Measurements from ENCODE around the gene DCPS. TPM values are rescaled to one million over a fixed set of nuclear protein-coding genes. Genes with fewer than 3 reads are reported as not detected.

The DCPS gene
- total and polyA plus RNA-seq, 4 donors, result 10.7 to 26.3 (median 20.4) TPM

- no peak overlapping the region for H3K4me3 ChIP-seq
- no peak for TF ChIP-seq CTCF (IDR thresholded peaks at IDR 0.05; ENCODE audit: control extremely low read depth, extremely low read depth)
- peak overlapping the region in 1 of 2 donors; percentile 86 for H3K27ac ChIP-seq (ENCODE audit: low read depth in 1 of 2, low read length in 1 of 2)
- WGBS, 2 donors, result 36 to 58% methylated on average over 8 of the region's 8 CpGs
- no peaks in the 10 kb centered on the region for H3K9me3 ChIP-seq (ENCODE audit: control insufficient read depth in 4 of 4, insufficient read depth in 3 of 4, low read length in 3 of 4)
- H3K27me3 ChIP-seq (ENCODE audit: control insufficient read depth in 3 of 3, insufficient read depth in 3 of 3, low read length in 2 of 3), result no peaks in the 10 kb centered on the region
- DNase-seq (peak in 2 of 3 donors; percentile 36 to 50), ATAC-seq (ENCODE audit: insufficient read depth, low FRiP score) (no peak)
- H3K4me1 ChIP-seq (ENCODE audit: control insufficient read depth in 5 of 5, insufficient read depth in 5 of 5, low read length in 5 of 5), result peaks cover 11 to 28% (median 26%) of the 10 kb centered on the region in 5 donors
- no peak overlapping the region for H3K9ac ChIP-seq (ENCODE audit: insufficient read depth in 1 of 2, low read length in 2 of 2)
- H3K36me3 ChIP-seq (ENCODE audit: control insufficient read depth in 4 of 4, insufficient read depth in 4 of 4, low read length in 4 of 4), result no peaks in the 10 kb centered on the region
Observed at GRCh38 chr11:126391970-126392632, 88.2 kb downstream of the DCPS start.

GRCh38 chr11:126392633-126393013 is 88.8 kb downstream of the DCPS start:
- DNase-seq (peak; percentile 64 to 89 (median 66)), ATAC-seq (ENCODE audit: insufficient read depth, low FRiP score) (no peak)
- Histone ChIP-seq H3K4me3 (no peak overlapping the region), H3K4me1 (ENCODE audit: control insufficient read depth in 5 of 5, insufficient read depth in 5 of 5, low read length in 5 of 5) (peaks cover 11 to 30% (median 26%) of the 10 kb centered on the region in 5 donors), H3K9me3 (ENCODE audit: control insufficient read depth in 4 of 4, insufficient read depth in 3 of 4, low read length in 3 of 4) (no peaks in the 10 kb centered on the region), H3K36me3 (ENCODE audit: control insufficient read depth in 4 of 4, insufficient read depth in 4 of 4, low read length in 4 of 4) (no peaks in the 10 kb centered on the region), H3K9ac (ENCODE audit: insufficient read depth in 1 of 2, low read length in 2 of 2) (peak overlapping the region in 1 of 2 donors; percentile 7), H3K27me3 (ENCODE audit: control insufficient read depth in 3 of 3, insufficient read depth in 3 of 3, low read length in 2 of 3) (no peaks in the 10 kb centered on the region), H3K27ac (ENCODE audit: low read depth in 1 of 2, low read length in 1 of 2) (peak overlapping the region in 1 of 2 donors; percentile 86)
- TF ChIP-seq CTCF (IDR thresholded peaks at IDR 0.05; ENCODE audit: control extremely low read depth, extremely low read depth), result no peak
- 16 to 46% methylated on average over 4 of the region's 4 CpGs for WGBS, 2 donors

- peak overlapping the region in 1 of 2 donors; percentile 86 for H3K27ac ChIP-seq (ENCODE audit: low read depth in 1 of 2, low read length in 1 of 2)
- H3K27me3 ChIP-seq (ENCODE audit: control insufficient read depth in 3 of 3, insufficient read depth in 3 of 3, low read length in 2 of 3), result no peaks in the 10 kb centered on the region
- ATAC-seq (ENCODE audit: insufficient read depth, low FRiP score) (no peak), DNase-seq (no peak)
- H3K36me3 ChIP-seq (ENCODE audit: control insufficient read depth in 4 of 4, insufficient read depth in 4 of 4, low read length in 4 of 4), result no peaks in the 10 kb centered on the region
- TF ChIP-seq CTCF (IDR thresholded peaks at IDR 0.05; ENCODE audit: control extremely low read depth, extremely low read depth), result no peak
- no peaks in the 10 kb centered on the region for H3K9me3 ChIP-seq (ENCODE audit: control insufficient read depth in 4 of 4, insufficient read depth in 3 of 4, low read length in 3 of 4)
- WGBS, 2 donors, result 77 to 87% methylated on average over 5 of the region's 5 CpGs
- H3K4me1 ChIP-seq (ENCODE audit: control insufficient read depth in 5 of 5, insufficient read depth in 5 of 5, low read length in 5 of 5), result peaks cover 11 to 30% (median 26%) of the 10 kb centered on the region in 5 donors
- H3K9ac ChIP-seq (ENCODE audit: insufficient read depth in 1 of 2, low read length in 2 of 2), result no peak overlapping the region
- no peak overlapping the region for H3K4me3 ChIP-seq
Observed at GRCh38 chr11:126393143-126393542, 89.3 kb downstream of the DCPS start.

Data from lung (tissue), 12 donors.